ENCODE measurements around the gene MYO1D.
"Not testable (repeated sequence)": the region's sequence is repeated elsewhere in the genome, so short reads cannot be mapped to it uniquely, and the experiment has no call there.

Gene MYO1D

GRCh38 chr17:32854207-32854606, 22.7 kb downstream of the MYO1D start:
- no peak for DNase-seq

GRCh38 chr17:32852811-32853210, 24.1 kb downstream of the MYO1D start:
- no peak for DNase-seq

- DNase-seq: no peak
Observed at GRCh38 chr17:32849879-32850278, 27.0 kb downstream of the MYO1D start.

- no peak for DNase-seq
Observed at GRCh38 chr17:32847977-32848376, 28.9 kb downstream of the MYO1D start.

- no peak for DNase-seq
Observed at GRCh38 chr17:32846143-32846542, 30.8 kb downstream of the MYO1D start.

GRCh38 chr17:32840241-32840640, 36.7 kb downstream of the MYO1D start:
- DNase-seq: no peak

- no peak for DNase-seq
Observed at GRCh38 chr17:32836527-32836926, 40.4 kb downstream of the MYO1D start.

GRCh38 chr17:32835291-32835761, 41.6 kb downstream of the MYO1D start:
- DNase-seq: no peak

- DNase-seq: no peak
Observed at GRCh38 chr17:32834104-32834503, 42.8 kb downstream of the MYO1D start.

GRCh38 chr17:32833526-32833925, 43.4 kb downstream of the MYO1D start:
- no peak for DNase-seq

- DNase-seq: no peak
Observed at GRCh38 chr17:32833076-32833475, 43.8 kb downstream of the MYO1D start.

GRCh38 chr17:32831627-32832243, 45.2 kb downstream of the MYO1D start:
- DNase-seq: no peak

GRCh38 chr17:32831223-32831622, 45.7 kb downstream of the MYO1D start:
- no peak for DNase-seq

- no peak for DNase-seq
Observed at GRCh38 chr17:32828822-32829221, 48.1 kb downstream of the MYO1D start.

GRCh38 chr17:32827227-32827626, 49.7 kb downstream of the MYO1D start:
- DNase-seq: no peak

GRCh38 chr17:32826076-32826475, 50.8 kb downstream of the MYO1D start:
- no peak for DNase-seq

- DNase-seq: no peak
Observed at GRCh38 chr17:32824334-32824733, 52.6 kb downstream of the MYO1D start.

GRCh38 chr17:32822996-32823395, 53.9 kb downstream of the MYO1D start:
- DNase-seq: no peak

GRCh38 chr17:32821987-32822934, 54.7 kb downstream of the MYO1D start:
- not testable (repeated sequence) for DNase-seq

- no peak for DNase-seq
Observed at GRCh38 chr17:32820440-32820839, 56.5 kb downstream of the MYO1D start.

- DNase-seq: no peak
Observed at GRCh38 chr17:32819787-32820186, 57.1 kb downstream of the MYO1D start.

- no peak for DNase-seq
Observed at GRCh38 chr17:32819035-32819434, 57.9 kb downstream of the MYO1D start.

- DNase-seq: no peak
Observed at GRCh38 chr17:32815460-32815859, 61.5 kb downstream of the MYO1D start.

- no peak for DNase-seq
Observed at GRCh38 chr17:32814836-32815235, 62.1 kb downstream of the MYO1D start.
